ENCODE results near the gene POU6F2. TPM values are rescaled to one million over a fixed set of nuclear protein-coding genes. Genes with fewer than 3 reads are reported as not detected.

Gene POU6F2
- total RNA-seq, 1 experiment from 2014 or later = 0.19 TPM

- no peak for TF ChIP-seq CTCF (IDR thresholded peaks at IDR 0.05; ENCODE audit: unreplicated experiment)
- Mint-ChIP-seq H3K4me3 (ENCODE audit: unreplicated experiment) (no peak overlapping the region), H3K27me3 (ENCODE audit: insufficient read depth, unreplicated experiment) (peaks cover 54% of the 10 kb centered on the region), H3K9me3 (ENCODE audit: unreplicated experiment) (no peaks in the 10 kb centered on the region), H3K4me1 (ENCODE audit: insufficient read depth, unreplicated experiment) (no peaks in the 10 kb centered on the region), H3K36me3 (ENCODE audit: insufficient read depth, unreplicated experiment) (no peaks in the 10 kb centered on the region), H3K27ac (ENCODE audit: low read depth, unreplicated experiment) (no peak overlapping the region)
- intact Hi-C loops (cut with micrococcal nuclease) = no loop called here
- ChIA-PET POLR2A (no interaction called here), CTCF (interaction anchor here (1.1 kb wide), 1 partner anchor 448 kb away, joined by 5 read pairs; no protein-coding TSS in a partner anchor)
- no TSS peak for BruUV-seq (replicated peaks)
- no peak for DNase-seq (ENCODE audit: unreplicated experiment)
Observed at GRCh38 chr7:39379416-39379815, 401.7 kb downstream of the POU6F2 start.

GRCh38 chr7:39383136-39383535 is 405.4 kb downstream of the POU6F2 start:
- ChIA-PET CTCF (no interaction called here), POLR2A (interaction anchor here (0.6 kb wide), 1 partner anchor 21 kb away, joined by 3 read pairs; no protein-coding TSS in a partner anchor)
- BruUV-seq (replicated peaks) = no TSS peak
- no peaks in the 10 kb centered on the region for H3K36me3 Mint-ChIP-seq (ENCODE audit: insufficient read depth, unreplicated experiment)
- DNase-seq (ENCODE audit: unreplicated experiment) = no peak
- intact Hi-C loops (cut with micrococcal nuclease) = no loop called here
- H3K4me3 Mint-ChIP-seq (ENCODE audit: unreplicated experiment) = no peak overlapping the region
- H3K27me3 Mint-ChIP-seq (ENCODE audit: insufficient read depth, unreplicated experiment) = peaks cover 78% of the 10 kb centered on the region
- no peaks in the 10 kb centered on the region for H3K9me3 Mint-ChIP-seq (ENCODE audit: unreplicated experiment)
- no peak overlapping the region for H3K27ac Mint-ChIP-seq (ENCODE audit: low read depth, unreplicated experiment)
- no peaks in the 10 kb centered on the region for H3K4me1 Mint-ChIP-seq (ENCODE audit: insufficient read depth, unreplicated experiment)
- TF ChIP-seq CTCF (IDR thresholded peaks at IDR 0.05; ENCODE audit: unreplicated experiment) = no peak

DNA sequence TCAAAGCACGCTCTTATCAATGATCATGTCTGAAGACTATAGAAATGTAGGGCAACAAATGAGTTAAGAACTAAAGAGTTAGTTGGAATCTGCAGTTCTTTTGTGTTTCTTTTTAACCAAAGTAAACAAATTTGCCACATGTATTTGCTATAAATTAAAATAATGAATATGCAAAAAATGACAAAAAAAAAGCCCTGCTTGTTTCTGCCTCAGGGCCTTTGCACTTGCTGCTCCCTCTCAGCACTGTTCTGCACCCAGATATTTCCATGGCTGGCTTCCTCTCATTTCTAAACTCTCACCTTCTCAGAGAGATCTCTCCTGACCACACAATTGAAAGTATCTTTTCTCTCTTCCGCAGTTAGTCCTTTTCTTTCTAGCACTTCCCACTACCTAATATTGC is 406.7 kb downstream of the POU6F2 start:
- BruUV-seq (replicated peaks) = no TSS peak
- Mint-ChIP-seq H3K36me3 (ENCODE audit: insufficient read depth, unreplicated experiment) (no peaks in the 10 kb centered on the region), H3K9me3 (ENCODE audit: unreplicated experiment) (no peaks in the 10 kb centered on the region), H3K27ac (ENCODE audit: low read depth, unreplicated experiment) (no peak overlapping the region), H3K27me3 (ENCODE audit: insufficient read depth, unreplicated experiment) (peaks cover 73% of the 10 kb centered on the region), H3K4me3 (ENCODE audit: unreplicated experiment) (no peak overlapping the region), H3K4me1 (ENCODE audit: insufficient read depth, unreplicated experiment) (no peaks in the 10 kb centered on the region)
- DNase-seq (ENCODE audit: unreplicated experiment) = no peak
- no peak for TF ChIP-seq CTCF (IDR thresholded peaks at IDR 0.05; ENCODE audit: unreplicated experiment)
- ChIA-PET CTCF (no interaction called here), POLR2A (interaction anchor here (0.6 kb wide), 1 partner anchor 148 kb away, joined by 3 read pairs; no protein-coding TSS in a partner anchor)
- intact Hi-C loops (cut with micrococcal nuclease) = no loop called here

GRCh38 chr7:39386718-39387117 is 409.0 kb downstream of the POU6F2 start:
- no TSS peak for BruUV-seq (replicated peaks)
- POLR2A ChIA-PET = no interaction called here

More at GRCh38 chr7:39386718-39387117, 409.0 kb downstream of the POU6F2 start:
- CTCF ChIA-PET = no interaction called here
- peaks cover 87% of the 10 kb centered on the region for H3K27me3 Mint-ChIP-seq (ENCODE audit: insufficient read depth, unreplicated experiment)
- no peaks in the 10 kb centered on the region for H3K9me3 Mint-ChIP-seq (ENCODE audit: unreplicated experiment)
- no peak for TF ChIP-seq CTCF (IDR thresholded peaks at IDR 0.05; ENCODE audit: unreplicated experiment)
- H3K4me3 Mint-ChIP-seq (ENCODE audit: unreplicated experiment) = no peak overlapping the region
- H3K27ac Mint-ChIP-seq (ENCODE audit: low read depth, unreplicated experiment) = no peak overlapping the region
- no peaks in the 10 kb centered on the region for H3K4me1 Mint-ChIP-seq (ENCODE audit: insufficient read depth, unreplicated experiment)
- intact Hi-C loops (cut with micrococcal nuclease) = no loop called here
- H3K36me3 Mint-ChIP-seq (ENCODE audit: insufficient read depth, unreplicated experiment) = no peaks in the 10 kb centered on the region
- DNase-seq (ENCODE audit: unreplicated experiment) = no peak

Data from MCF 10A (cell line).